ENCODE results near the gene PRR18. TPM values are rescaled to one million over a fixed set of nuclear protein-coding genes. Genes with fewer than 3 reads are reported as not detected.

The PRR18 gene
- total and polyA plus RNA-seq, 2 of the 13 experiments (the other 11 are each of a cell fraction or from before 2014, with no cell fraction given): 0.04 TPM

- TF ChIP-seq ZNF280B (CRISPR knock-in tag; IDR thresholded peaks at IDR 0.05; ENCODE audit: borderline replicate concordance) (0 out of 2 replicates have a peak, but pooled peaks have one; percentile 54), LCORL (IDR thresholded peaks at IDR 0.05) (no peak), LCORL (CRISPR knock-in tag; IDR thresholded peaks at IDR 0.05) (peak; percentile 92), ZNF746 (CRISPR knock-in tag; IDR thresholded peaks at IDR 0.05) (no peak), ZNF7 (CRISPR knock-in tag; IDR thresholded peaks at IDR 0.05) (no peak), ZNF883 (CRISPR knock-in tag; IDR thresholded peaks at IDR 0.05; ENCODE audit: not compliant biosample characterization) (peak; percentile 39), ZNF580 (CRISPR knock-in tag; IDR thresholded peaks at IDR 0.05; ENCODE audit: borderline replicate concordance, low read depth) (peak; percentile 98), HMGA1 (CRISPR knock-in tag; conservative IDR thresholded peaks at IDR 0.05) (no peak), HNRNPUL1 (IDR thresholded peaks at IDR 0.05; ENCODE audit: low read depth, low read length) (no peak), CC2D1A (CRISPR knock-in tag; IDR thresholded peaks at IDR 0.05) (no peak), EHMT2 (IDR thresholded peaks at IDR 0.05; ENCODE audit: borderline replicate concordance, low read depth, low read length) (no peak; the same call in 1 of the 2 replicates), ELF1 (CRISPR knock-in tag; IDR thresholded peaks at IDR 0.05) (0 out of 2 replicates have a peak, but pooled peaks have one; percentile 46), ZNF687 (CRISPR knock-in tag; IDR thresholded peaks at IDR 0.05) (peak; percentile 92), MXD4 (CRISPR knock-in tag; IDR thresholded peaks at IDR 0.05) (peak; percentile 66; the same call in 1 of the 2 replicates), ZBTB43 (CRISPR knock-in tag; conservative IDR thresholded peaks at IDR 0.05) (no peak), YY1 (IDR thresholded peaks at IDR 0.05; ENCODE audit: insufficient read depth, insufficient replicate concordance, low read depth, low read length) (peak; percentile 56), NAIF1 (CRISPR knock-in tag; IDR thresholded peaks at IDR 0.05; ENCODE audit: borderline replicate concordance) (no peak), ZNF337 (CRISPR knock-in tag; IDR thresholded peaks at IDR 0.05; ENCODE audit: borderline replicate concordance, low read depth) (no peak), NR2C2 (CRISPR knock-in tag; IDR thresholded peaks at IDR 0.05; ENCODE audit: borderline replicate concordance) (no peak), ZC3H4 (CRISPR knock-in tag; IDR thresholded peaks at IDR 0.05; ENCODE audit: borderline replicate concordance) (no peak), PITX1 (CRISPR knock-in tag; IDR thresholded peaks at IDR 0.05) (peak; percentile 76; the same call in 1 of the 2 replicates), THRA (CRISPR knock-in tag; IDR thresholded peaks at IDR 0.05; ENCODE audit: borderline replicate concordance) (peak; percentile 63; the same call in 1 of the 2 replicates)
Observed at GRCh38 chr6:166330612-166331011, 22.4 kb upstream of the PRR18 start (continued).

Data from HepG2 (cell line).